Skeletal muscle tissue (tissue), 1 donor: ENCODE data around the gene TMEM45A. TPM values are rescaled to one million over a fixed set of nuclear protein-coding genes. Genes with fewer than 3 reads are reported as not detected.

Source experiments
- total RNA-seq: library from RNA; depleted of rRNA; stranded (reverse); fragments of >200 nt; gene quantifications from one replicate; pipeline ENCODE4 v1.2.3, GENCODE V29; 2014

The TMEM45A gene
- total RNA-seq, 1 donor from 2014 or later: 15.7 TPM

Other genes with a start within 250 kb of the TMEM45A start
- gene TBC1D23, start 231.6 kb upstream of the TMEM45A start, total RNA-seq: 45.9 TPM
- 11.0 TPM for gene NIT2, start 157.9 kb upstream of the TMEM45A start, total RNA-seq
- 59.0 TPM for gene TOMM70, start 91.5 kb upstream of the TMEM45A start, total RNA-seq
- 7.3 TPM for gene LNP1, start 91.1 kb upstream of the TMEM45A start, total RNA-seq
- gene ADGRG7, start 117.0 kb downstream of the TMEM45A start, total RNA-seq: not detected
- 60.0 TPM for gene TFG, start 216.9 kb downstream of the TMEM45A start, total RNA-seq